ENCODE measurements around the gene GAB2. TPM values are rescaled to one million over a fixed set of nuclear protein-coding genes. Genes with fewer than 3 reads are reported as not detected.

Gene GAB2
- total and polyA plus RNA-seq, 10 of the 15 experiments (the other 5 are each of a cell fraction or from before 2014, with no cell fraction given) = 0.69 to 12.6 (median 3.8) TPM

DNA sequence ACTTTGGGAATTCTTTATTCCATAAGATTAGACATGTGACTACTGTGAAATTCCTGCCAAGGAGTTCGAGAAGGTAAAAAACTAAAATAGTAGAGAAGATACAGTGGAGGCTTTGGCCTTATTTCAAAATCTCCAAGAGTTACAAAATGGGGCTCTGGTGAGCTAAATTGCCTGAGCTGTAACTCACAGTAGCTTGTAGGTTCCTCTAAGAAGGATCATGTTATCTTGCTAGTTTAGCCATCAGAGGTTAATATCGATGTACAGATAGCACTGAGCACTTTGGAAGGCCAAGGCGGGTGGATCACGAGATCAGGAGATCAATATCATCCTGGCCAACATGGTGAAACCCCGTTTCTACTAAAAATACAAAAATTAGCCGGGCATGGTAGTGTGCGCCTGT, 147.8 kb downstream of the GAB2 start (continued):
- TF ChIP-seq HSF1 (IDR thresholded peaks at IDR 0.05; ENCODE audit: low read depth, low read length) = no peak
- TF ChIP-seq, protein P1, sequence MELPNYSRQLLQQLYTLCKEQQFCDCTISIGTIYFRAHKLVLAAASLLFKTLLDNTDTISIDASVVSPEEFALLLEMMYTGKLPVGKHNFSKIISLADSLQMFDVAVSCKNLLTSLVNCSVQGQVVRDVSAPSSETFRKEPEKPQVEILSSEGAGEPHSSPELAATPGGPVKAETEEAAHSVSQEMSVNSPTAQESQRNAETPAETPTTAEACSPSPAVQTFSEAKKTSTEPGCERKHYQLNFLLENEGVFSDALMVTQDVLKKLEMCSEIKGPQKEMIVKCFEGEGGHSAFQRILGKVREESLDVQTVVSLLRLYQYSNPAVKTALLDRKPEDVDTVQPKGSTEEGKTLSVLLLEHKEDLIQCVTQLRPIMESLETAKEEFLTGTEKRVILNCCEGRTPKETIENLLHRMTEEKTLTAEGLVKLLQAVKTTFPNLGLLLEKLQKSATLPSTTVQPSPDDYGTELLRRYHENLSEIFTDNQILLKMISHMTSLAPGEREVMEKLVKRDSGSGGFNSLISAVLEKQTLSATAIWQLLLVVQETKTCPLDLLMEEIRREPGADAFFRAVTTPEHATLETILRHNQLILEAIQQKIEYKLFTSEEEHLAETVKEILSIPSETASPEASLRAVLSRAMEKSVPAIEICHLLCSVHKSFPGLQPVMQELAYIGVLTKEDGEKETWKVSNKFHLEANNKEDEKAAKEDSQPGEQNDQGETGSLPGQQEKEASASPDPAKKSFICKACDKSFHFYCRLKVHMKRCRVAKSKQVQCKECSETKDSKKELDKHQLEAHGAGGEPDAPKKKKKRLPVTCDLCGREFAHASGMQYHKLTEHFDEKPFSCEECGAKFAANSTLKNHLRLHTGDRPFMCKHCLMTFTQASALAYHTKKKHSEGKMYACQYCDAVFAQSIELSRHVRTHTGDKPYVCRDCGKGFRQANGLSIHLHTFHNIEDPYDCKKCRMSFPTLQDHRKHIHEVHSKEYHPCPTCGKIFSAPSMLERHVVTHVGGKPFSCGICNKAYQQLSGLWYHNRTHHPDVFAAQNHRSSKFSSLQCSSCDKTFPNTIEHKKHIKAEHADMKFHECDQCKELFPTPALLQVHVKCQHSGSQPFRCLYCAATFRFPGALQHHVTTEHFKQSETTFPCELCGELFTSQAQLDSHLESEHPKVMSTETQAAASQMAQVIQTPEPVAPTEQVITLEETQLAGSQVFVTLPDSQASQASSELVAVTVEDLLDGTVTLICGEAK (IDR thresholded peaks at IDR 0.05; ENCODE audit: borderline replicate concordance) = no peak

DNA sequence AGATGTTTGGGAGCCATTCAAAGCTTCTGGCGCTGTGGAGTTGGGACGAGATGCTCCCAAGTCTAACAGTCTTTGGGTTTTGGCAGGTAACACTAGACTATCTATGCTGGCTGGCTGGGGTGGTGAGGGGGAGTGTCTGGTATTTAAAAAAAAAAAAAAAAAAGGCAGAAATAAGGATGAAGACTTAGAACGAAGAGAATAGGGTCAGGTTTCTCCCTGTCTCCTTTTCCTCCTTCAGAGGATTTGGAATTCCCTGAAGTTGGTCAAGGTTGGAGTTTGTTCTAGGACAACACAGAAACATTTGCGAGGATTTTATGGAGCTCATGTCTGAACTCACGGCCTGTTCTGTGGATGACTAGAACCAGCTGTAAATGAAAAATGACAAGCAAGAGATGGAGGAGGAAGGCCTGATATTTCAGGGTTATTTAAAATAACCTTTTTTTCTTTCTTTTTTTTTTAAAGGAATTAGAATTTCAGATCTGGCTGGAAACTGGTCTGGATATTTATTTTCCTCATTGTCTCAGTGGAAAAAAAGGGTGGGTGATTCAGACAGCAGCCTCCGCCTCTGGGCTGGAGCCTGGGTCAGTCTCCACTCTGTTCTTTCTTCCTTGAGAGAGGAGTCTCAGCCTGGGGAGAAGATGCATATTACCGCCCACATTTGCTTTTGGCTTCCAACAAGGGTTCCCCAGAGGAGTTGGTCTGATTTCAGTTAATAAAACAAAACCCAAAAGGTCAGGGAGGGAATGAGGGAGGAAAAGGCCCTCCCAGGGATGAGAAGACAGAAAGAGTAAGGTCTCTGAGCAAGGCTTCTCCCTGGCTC, 148.8 kb downstream of the GAB2 start:
- ChIA-PET RAD21 (ENCODE audit: unreplicated experiment) (interaction anchor here (0.7 kb wide), 1 partner anchor 41 kb away, joined by 3 read pairs; no protein-coding TSS in a partner anchor), POLR2A (no interaction called here), CTCF (interaction anchor here (1.1 kb wide), 1 partner anchor 18 kb away, joined by 4 read pairs; no protein-coding TSS in a partner anchor), SMC1A (ENCODE audit: uncharacterized antibody, unreplicated experiment) (no interaction called here)
- Histone ChIP-seq H3K9me3 (replicated peaks; ENCODE audit: control insufficient read depth, insufficient read depth, low read length) (peaks cover 4% of the 10 kb centered on the region; the same call in 1 of the 3 replicates), H3K36me3 (ENCODE audit: control insufficient read depth in 2 of 2, insufficient read depth in 2 of 2, low read length in 1 of 2) (no peaks in the 10 kb centered on the region), H3K4me3 (no peak overlapping the region), H3K79me2 (ENCODE audit: control insufficient read depth, insufficient read depth, low read length) (no peaks in the 10 kb centered on the region), H3K9ac (ENCODE audit: control insufficient read depth, insufficient read depth, low read length) (no peak overlapping the region), H3K27me3 (replicated peaks in 1 of 2; ENCODE audit: control insufficient read depth in 2 of 2, insufficient read depth in 2 of 2, low read length in 1 of 2) (no peaks in the 10 kb centered on the region), H3K4me2 (ENCODE audit: control insufficient read depth, insufficient read depth) (no peak overlapping the region), H3K4me1 (ENCODE audit: control insufficient read depth, insufficient read depth, low read length) (no peaks in the 10 kb centered on the region), H3K27ac (ENCODE audit: control insufficient read depth, insufficient read depth) (no peak overlapping the region), H4K20me1 (ENCODE audit: control insufficient read depth, insufficient read depth) (no peaks in the 10 kb centered on the region), H2AFZ (ENCODE audit: control insufficient read depth, low read depth, low read length) (no peak overlapping the region)
- 93% methylated on average over 7 of the region's 7 CpGs for WGBS (ENCODE audit: insufficient coverage, insufficient replicate concordance, low lambda C conversion rate, missing lambda C conversion rate)
- no TSS peak for BruUV-seq (replicated peaks)
- ATAC-seq = no peak
- intact Hi-C loops (cut with micrococcal nuclease; ENCODE audit: unreplicated experiment) = no loop called here
- DNase-seq (ENCODE audit: low read depth, low spot score) = no peak
- no peak for FAIRE-seq
- in situ Hi-C loops (cut with MboI) = no loop called here
- TF ChIP-seq DPF2 (IDR thresholded peaks at IDR 0.05) (no peak), RELA (IDR thresholded peaks at IDR 0.05; ENCODE audit: borderline replicate concordance, partially characterized antibody) (no peak), TBL1XR1 (IDR thresholded peaks at IDR 0.05; ENCODE audit: low read depth, low read length) (no peak), RAD51 (IDR thresholded peaks at IDR 0.05) (no peak), SPI1 (IDR thresholded peaks at IDR 0.05; ENCODE audit: borderline replicate concordance, insufficient read depth, low read depth, low read length) (no peak), YY1 (IDR thresholded peaks at IDR 0.05; ENCODE audit: low read depth, low read length) (no peak), RFX5 (IDR thresholded peaks at IDR 0.05; ENCODE audit: low read depth, low read length) (no peak), SUZ12 (IDR thresholded peaks at IDR 0.05; ENCODE audit: unreplicated experiment) (no peak), REST (IDR thresholded peaks at IDR 0.05; ENCODE audit: low read depth, low read length) (no peak), POLR2A (IDR thresholded peaks at IDR 0.05; ENCODE audit: low read depth, low read length) (no peak), HCFC1 (IDR thresholded peaks at IDR 0.05; ENCODE audit: low read length) (no peak)
